ENCODE results near the gene PPFIA2. TPM values are rescaled to one million over a fixed set of nuclear protein-coding genes. Genes with fewer than 3 reads are reported as not detected.

PPFIA2 gene
- total RNA-seq, 1 experiment from 2014 or later = not detected

GRCh38 chr12:81465191-81465590 is 294.0 kb downstream of the PPFIA2 start:
- in situ Hi-C loops (cut with HindIII; ENCODE audit: low pct_unique_long_range_greater_than_20kb, low sequenced_read_pairs) (no loop called here), intact Hi-C loops (cut with micrococcal nuclease; ENCODE audit: unreplicated experiment) (no loop called here)
- Histone ChIP-seq H3K4me3 (ENCODE audit: low read depth in 2 of 2, low read length in 2 of 2) (no peak overlapping the region), H3K27ac (ENCODE audit: low read length) (no peak overlapping the region), H3K9me3 (ENCODE audit: control insufficient read depth, insufficient read depth, low read depth, low read length) (no peaks in the 10 kb centered on the region), H3K27me3 (ENCODE audit: control insufficient read depth, insufficient read depth, low read length) (no peaks in the 10 kb centered on the region), H3K36me3 (ENCODE audit: control insufficient read depth, insufficient read depth, low read length) (no peaks in the 10 kb centered on the region), H3K4me1 (ENCODE audit: control insufficient read depth, insufficient read depth, low read length) (no peaks in the 10 kb centered on the region)
- CTCF ChIA-PET = no interaction called here
- BruUV-seq (replicated peaks) = no TSS peak
- TF ChIP-seq REST (IDR thresholded peaks at IDR 0.05; ENCODE audit: insufficient read depth in 1 of 2, low read depth in 2 of 2, low read length in 1 of 2) (no peak), TCF7L2 (IDR thresholded peaks at IDR 0.05; ENCODE audit: low read depth, low read length) (no peak), POLR2AphosphoS5 (IDR thresholded peaks at IDR 0.05; ENCODE audit: low read depth, low read length) (no peak), SIN3A (IDR thresholded peaks at IDR 0.05; ENCODE audit: borderline replicate concordance, insufficient read depth, low read depth, low read length) (no peak), CTCF (IDR thresholded peaks at IDR 0.05) (no peak)
- POLR2A ChIA-PET = no interaction called here
- ATAC-seq = no peak
- DNase-seq (ENCODE audit: low read depth, low spot score) = no peak

GRCh38 chr12:81461163-81461562 is 298.0 kb downstream of the PPFIA2 start:
- TF ChIP-seq TCF7L2 (IDR thresholded peaks at IDR 0.05; ENCODE audit: low read depth, low read length) (no peak), POLR2AphosphoS5 (IDR thresholded peaks at IDR 0.05; ENCODE audit: low read depth, low read length) (no peak), SIN3A (IDR thresholded peaks at IDR 0.05; ENCODE audit: borderline replicate concordance, insufficient read depth, low read depth, low read length) (no peak), CTCF (IDR thresholded peaks at IDR 0.05) (no peak; the same call in 1 of the 2 replicates), REST (IDR thresholded peaks at IDR 0.05; ENCODE audit: insufficient read depth in 1 of 2, low read depth in 2 of 2, low read length in 1 of 2) (no peak)
- in situ Hi-C loops (cut with HindIII; ENCODE audit: low pct_unique_long_range_greater_than_20kb, low sequenced_read_pairs) (no loop called here), intact Hi-C loops (cut with micrococcal nuclease; ENCODE audit: unreplicated experiment) (no loop called here)
- POLR2A ChIA-PET = no interaction called here
- Histone ChIP-seq H3K27me3 (ENCODE audit: control insufficient read depth, insufficient read depth, low read length) (no peaks in the 10 kb centered on the region), H3K9me3 (ENCODE audit: control insufficient read depth, insufficient read depth, low read depth, low read length) (no peaks in the 10 kb centered on the region), H3K27ac (ENCODE audit: low read length) (no peak overlapping the region), H3K4me3 (ENCODE audit: low read depth in 2 of 2, low read length in 2 of 2) (no peak overlapping the region), H3K36me3 (ENCODE audit: control insufficient read depth, insufficient read depth, low read length) (no peaks in the 10 kb centered on the region), H3K4me1 (ENCODE audit: control insufficient read depth, insufficient read depth, low read length) (no peaks in the 10 kb centered on the region)
- CTCF ChIA-PET = interaction anchor here (0.6 kb wide), 2 partner anchors 122 to 165 kb away, joined by 3 to 6 read pairs; no protein-coding TSS in a partner anchor
- no TSS peak for BruUV-seq (replicated peaks)
- ATAC-seq = no peak
- no peak for DNase-seq (ENCODE audit: low read depth, low spot score)

Measured in Panc1 (cell line).